Measurements from ENCODE around the gene KLK10.

Gene KLK10

GRCh38 chr19:51025809-51026553 lies 6.5 kb upstream of the KLK10 start:
- no peak for DNase-seq

- no peak for DNase-seq
These were observed 5.9 kb upstream of the KLK10 start for GRCh38 chr19:51025401-51025800.

DNA sequence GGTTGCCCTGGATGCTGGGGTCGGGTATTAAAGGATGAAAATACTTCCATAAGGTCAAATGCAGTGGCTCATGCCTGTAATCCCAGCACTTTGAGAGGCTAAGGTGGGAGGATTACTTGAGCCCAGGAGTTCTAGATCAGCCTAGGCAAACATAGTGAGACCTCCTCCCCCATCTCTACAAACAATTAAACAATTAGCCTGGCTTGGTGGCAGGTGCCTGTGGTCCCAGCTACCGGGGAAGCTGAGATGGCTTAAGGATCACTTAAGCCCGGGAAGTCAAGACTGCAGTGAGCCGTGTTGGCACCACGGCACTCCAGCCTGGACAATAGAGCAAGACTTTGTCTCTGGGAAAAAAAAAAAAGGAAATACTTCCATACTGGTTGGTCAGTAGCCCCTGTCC lies 5.4 kb upstream of the KLK10 start:
- DNase-seq, result peak; percentile 56

DNA sequence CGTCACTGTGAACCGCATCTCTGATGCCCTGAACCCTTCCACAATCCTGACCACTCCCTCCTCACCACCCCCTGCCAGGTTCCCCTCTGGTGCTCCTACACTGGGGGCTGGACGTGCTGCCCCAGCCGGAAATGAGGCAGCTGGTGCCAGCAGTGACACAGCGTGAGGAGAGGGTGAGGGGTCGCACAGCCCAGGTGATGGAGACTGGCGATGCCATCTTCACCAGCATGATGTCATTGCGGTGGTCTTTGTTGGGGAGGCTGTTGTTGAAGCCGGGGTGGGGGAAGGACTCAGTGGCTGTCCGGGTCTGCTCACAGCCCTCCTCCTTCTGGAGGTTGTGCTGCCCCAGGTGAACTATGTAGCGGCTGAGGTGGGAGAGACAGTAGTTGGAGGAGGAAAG lies 4.4 kb upstream of the KLK10 start:
- DNase-seq, result no peak

DNA sequence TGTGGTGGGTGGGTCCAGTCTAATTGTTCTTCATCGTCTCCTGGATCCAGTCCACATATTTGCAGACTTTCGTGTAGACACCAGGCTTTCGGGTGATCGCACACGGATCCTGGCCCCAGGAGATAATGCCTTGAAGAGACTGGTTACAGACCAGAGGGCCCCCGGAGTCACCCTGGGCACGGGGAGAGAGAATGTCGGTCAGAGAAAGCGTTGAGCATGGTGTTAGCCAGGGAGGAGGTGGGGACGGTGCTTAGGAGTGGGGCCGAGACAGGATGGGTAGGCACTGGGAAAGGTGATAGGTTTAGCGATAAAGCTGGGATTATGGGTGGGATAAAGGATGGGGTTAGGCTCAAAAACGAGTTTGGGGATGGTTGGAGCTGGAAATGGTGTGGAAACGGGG lies 3.0 kb upstream of the KLK10 start:
- no peak for DNase-seq

- no peak for DNase-seq
These were observed 1.6 kb upstream of the KLK10 start for GRCh38 chr19:51020988-51021651.

DNA sequence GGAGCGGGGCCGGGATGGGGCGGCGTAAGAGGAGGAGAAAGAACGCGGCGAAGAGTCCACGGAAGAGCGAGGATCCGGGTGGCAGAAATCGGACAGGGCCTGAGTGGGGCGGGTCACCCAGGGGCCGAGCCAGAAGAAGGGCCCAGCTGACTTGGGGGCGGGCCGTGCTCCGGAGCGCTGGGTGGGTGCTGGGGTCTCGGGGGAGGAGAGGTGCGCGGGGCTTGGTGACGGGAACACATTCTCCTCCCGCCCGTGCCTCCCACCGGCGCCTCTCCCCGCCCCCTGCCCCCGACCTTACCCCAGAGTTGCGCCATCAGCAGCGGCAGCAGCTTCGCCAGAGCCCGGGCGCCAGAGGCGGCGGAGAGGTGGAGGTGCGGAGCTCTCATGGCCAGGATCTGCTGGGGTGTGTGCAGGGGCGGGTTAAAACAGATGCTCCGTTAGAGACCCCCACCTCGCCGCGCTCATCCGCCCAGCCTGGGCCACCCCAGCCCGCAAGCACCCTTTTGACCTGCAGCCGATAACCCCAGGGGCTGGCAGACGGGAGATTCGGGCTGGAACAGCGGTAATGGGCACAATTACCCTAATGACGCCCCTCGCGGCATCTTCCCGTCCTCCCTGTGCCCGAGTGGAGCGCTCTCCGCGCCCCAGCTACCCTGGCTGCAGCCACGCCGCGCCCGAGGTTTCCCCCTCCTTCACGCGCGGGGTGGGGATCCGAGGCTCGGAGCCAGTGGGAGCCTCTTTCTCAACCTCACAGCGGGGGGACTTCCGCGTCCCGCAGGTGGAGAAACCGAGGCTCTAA lies 565 bp downstream of the KLK10 start:
- DNase-seq, result no peak

- DNase-seq, result no peak
These were observed 2.5 kb downstream of the KLK10 start for GRCh38 chr19:51016798-51017683.

GRCh38 chr19:51015691-51016267 lies 3.7 kb downstream of the KLK10 start:
- no peak for DNase-seq

DNA sequence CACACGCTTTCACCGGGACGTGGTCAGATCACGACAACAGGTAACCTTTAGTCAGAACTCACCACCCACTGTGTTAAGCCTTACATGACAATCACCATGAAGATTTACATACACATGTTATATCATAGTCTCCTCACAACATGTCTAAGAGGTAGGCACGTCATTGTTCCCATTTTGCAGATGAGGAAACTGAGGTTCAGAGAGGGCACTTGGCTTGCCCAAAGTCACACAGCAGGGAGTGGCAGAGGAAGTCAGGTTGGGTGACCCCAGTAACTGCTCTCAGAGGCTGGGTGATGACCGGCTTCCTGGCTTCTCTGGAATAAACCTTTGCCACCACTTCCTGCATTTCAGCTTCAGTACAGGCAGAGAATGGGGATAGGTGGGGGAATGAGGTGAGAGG lies 5.3 kb downstream of the KLK10 start:
- DNase-seq, result no peak

DNA sequence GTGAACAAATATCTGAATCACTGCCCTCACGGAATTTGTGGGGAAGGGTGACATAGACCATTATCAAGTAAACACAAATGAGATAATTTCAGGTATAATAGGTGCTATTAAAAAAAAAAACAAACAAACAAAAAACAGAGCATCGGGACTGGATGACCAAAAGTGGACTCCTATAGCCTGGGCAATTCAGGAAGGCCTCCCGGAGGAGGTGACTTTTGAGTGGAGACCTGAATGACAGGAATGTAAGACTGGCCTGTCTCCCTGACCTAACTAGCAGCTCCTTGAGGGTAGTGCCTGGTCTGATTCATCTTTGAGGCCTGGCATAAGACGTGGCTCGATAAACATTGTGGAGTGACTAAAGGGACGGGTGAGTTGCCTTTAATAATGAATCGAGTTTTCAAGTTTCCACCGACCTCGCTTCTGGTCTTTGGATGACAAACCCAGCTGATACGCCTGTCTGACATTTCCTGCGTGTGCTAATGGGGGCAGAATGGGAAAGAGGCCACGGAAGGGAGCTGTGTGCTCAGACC lies 6.8 kb downstream of the KLK10 start:
- no peak for DNase-seq

GRCh38 chr19:51010066-51010795 lies 9.3 kb downstream of the KLK10 start:
- no peak for DNase-seq

- DNase-seq, result no peak
These were observed 10.2 kb downstream of the KLK10 start for GRCh38 chr19:51009061-51009891.

DNA sequence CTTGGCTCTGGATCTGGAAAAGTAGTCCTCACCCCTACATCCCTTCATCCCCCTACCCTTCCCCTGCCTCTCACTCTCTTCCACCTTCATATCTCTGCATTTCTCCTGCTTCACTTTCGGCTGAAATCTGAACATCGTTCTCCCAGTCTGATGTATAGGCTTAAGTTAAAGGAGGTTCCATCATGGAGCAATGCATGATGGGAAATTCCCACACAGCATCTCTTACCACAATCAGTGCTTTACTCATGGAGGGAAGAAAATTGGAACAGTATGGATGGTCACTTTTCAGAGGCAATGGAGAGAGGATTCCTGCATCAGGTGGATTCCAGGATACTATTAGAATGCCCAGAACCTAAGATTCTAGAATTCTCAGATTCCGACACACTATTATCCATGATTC lies 12.0 kb downstream of the KLK10 start:
- DNase-seq, result no peak

GRCh38 chr19:51006406-51006805 lies 13.1 kb downstream of the KLK10 start:
- no peak for DNase-seq

- DNase-seq, result no peak
These were observed 14.3 kb downstream of the KLK10 start for GRCh38 chr19:51005248-51005647.

DNA sequence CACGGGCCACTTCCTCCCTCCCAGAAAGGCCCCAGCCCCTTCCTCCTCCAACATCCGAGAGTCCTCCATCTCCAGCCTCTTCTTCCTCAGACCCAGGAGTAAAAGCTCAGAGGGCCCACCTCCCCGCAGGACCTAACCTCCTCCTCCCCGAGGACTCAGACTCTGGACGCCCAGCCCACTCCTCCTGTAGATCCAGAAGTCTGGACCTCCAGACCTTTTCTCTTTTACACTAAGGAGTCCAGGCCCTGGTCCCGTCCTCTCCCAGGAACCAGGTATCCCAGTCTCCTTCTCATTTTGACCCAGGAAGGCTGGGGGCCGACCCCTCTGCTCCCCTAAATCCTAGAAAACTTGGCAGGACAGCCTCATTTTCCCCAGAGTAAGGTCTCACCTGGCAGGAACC lies 16.2 kb downstream of the KLK10 start:
- DNase-seq, result no peak

DNA sequence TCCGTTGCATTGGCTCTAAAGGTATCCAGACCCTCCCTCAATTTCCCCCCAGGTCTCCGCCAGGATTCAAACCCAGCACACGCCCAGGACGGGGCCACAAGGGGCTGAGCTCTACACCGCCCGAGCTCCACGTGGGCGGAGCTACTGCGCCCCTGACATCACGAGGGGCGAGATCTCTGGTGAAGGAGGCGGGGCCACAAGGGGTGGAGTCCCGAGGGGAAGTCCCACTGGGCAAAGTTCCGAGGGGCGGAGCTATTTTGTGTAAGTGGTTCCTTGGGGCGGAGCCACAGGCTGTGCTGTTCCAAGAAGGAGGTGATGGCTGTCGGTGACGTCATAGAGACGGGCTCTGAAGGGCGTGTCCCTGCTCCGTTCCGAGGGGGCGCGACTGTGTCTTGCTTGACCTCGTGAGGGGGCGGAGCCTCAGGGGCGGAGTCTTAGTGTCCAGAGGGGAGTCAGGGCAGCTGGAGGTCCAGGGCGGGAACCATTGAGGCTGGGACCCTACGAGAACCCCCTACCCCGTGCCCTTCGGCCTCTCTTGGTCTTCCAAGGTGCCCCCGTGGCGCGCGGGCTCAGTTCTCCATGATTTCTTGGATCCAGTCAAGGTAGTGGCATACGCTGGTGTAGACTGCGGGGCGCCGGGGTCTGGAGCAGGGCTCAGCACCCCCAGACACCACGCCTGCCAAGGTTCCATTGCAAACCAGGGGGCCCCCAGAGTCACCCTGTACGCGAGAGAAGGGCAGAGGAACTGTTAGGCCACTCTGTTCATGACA lies 16.8 kb downstream of the KLK10 start:
- no peak for DNase-seq

DNA sequence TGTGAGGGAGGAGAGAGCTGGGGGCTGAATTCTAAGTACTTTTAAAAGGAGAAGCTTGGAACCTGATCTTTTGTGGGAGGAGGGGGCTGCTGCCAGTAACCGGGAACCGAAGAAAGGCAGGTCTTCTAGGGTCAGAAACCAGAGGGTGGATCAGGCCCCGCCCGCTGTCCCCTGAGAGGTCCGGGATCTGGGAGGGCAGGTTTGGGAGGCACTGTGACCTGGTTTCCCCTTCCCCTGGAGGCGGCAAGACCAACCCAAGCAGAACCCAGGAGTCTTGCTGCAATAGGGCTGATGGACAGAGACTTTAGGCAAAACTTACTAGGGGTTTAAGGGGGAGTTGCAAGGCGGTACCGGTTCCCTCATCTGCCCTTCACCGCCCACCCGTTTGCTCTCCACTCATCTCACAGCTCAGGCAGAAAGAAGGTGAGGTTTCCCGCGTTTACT lies 17.4 kb downstream of the KLK10 start:
- no peak for DNase-seq

- DNase-seq, result no peak
These were observed 18.0 kb downstream of the KLK10 start, which contains the start of gene KLK8 for GRCh38 chr19:51001515-51001914. KLK8 (minus strand) TSS chr19:51001604; CDS start chr19:51001167, 437 bp downstream.
